Inflammatory macrophage treated with lipopolysaccharide for 4 hours (primary cell): Measurements from ENCODE around the gene EGFR.

Experiments
- DNase-seq: peaks from one replicate; pipeline ENCODE4 v3.0.0-alpha.2; 2020

The EGFR gene

DNA sequence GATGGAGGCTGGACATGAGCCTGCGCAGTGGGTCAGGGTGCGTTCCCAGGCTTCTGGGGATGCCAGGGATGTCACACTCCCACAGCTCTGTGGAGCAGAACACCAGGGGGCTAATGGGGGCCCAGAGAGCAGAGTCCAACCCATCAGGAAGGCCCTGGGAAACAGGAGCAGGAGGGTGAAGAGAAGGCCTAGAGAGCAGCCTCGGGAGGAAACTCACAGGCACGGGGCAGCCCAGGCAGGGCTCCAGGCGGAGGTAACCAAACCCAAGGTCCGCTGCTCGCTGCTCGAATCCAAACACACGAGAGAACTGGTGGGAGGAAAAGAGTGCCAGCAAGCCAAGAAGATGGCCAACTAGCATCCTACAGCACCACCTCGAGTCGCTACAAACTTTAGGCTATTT, 215.6 kb downstream of the EGFR start:
- DNase-seq, result no peak

DNA sequence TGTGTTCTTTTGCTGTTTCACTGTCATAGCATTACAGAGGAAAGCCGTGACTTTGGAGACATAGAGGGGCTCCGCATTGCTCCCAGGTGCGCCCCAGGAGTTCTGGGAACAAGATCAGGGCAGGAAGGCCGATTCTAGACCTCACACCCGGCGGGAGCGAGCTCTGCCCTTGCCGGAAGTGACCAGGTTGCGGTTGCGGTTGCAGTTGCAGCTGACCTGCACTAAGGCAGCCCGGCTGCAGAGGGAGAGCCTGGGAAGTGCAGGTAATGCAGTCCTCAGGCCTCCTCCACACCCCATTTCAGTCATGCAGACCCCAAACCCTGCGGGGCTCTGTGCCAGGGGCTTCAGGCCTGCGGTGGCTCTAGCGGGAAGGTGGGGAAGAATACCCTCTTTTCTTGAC, 216.3 kb downstream of the EGFR start:
- no peak for DNase-seq

- DNase-seq, result no peak
These were observed 217.0 kb downstream of the EGFR start for GRCh38 chr7:55235801-55236200.

DNA sequence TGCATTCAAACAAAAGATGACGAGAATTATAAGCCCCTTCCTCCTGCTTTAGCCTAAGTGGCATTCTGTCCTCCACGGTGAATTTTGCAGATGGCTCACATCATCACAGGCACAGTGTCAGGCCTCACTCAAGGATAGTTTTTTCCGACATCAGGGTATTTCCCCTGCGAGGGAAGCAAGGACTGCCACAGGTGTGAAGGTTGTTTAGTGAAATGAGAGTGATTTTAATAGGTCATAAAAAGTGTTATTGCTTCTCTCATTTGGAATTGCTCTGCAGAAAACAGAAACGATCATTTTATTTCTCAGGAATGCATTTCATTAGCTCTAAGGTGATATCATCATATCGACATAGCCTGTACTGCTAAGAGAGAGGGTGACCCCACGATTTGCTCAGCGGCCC, 217.7 kb downstream of the EGFR start:
- no peak for DNase-seq

- DNase-seq, result no peak
These were observed 218.5 kb downstream of the EGFR start for GRCh38 chr7:55237156-55237893.

- DNase-seq, result no peak
These were observed 220.6 kb downstream of the EGFR start for GRCh38 chr7:55239406-55239805.

GRCh38 chr7:55240418-55241142, 221.8 kb downstream of the EGFR start:
- DNase-seq, result no peak

GRCh38 chr7:55241958-55242357, 223.1 kb downstream of the EGFR start:
- no peak for DNase-seq

DNA sequence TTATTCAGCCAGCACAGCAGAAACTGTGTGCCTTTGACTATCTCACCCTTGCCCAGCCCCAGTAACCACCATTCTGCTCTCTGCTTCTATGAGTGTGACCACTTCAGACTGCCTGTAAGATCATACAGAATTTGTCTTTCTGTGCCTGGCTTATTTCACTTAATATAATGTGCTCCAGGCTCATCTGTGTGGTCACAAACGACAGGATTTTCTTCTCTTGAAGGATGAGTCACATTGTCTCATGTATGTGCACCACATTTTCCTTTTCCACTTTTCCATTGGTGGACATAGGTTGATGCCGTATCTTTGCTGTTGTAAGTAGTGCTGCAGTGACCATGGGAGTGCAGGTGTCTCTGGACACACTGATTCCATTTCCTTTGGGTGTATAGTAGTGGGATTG, 223.8 kb downstream of the EGFR start:
- DNase-seq, result no peak

DNA sequence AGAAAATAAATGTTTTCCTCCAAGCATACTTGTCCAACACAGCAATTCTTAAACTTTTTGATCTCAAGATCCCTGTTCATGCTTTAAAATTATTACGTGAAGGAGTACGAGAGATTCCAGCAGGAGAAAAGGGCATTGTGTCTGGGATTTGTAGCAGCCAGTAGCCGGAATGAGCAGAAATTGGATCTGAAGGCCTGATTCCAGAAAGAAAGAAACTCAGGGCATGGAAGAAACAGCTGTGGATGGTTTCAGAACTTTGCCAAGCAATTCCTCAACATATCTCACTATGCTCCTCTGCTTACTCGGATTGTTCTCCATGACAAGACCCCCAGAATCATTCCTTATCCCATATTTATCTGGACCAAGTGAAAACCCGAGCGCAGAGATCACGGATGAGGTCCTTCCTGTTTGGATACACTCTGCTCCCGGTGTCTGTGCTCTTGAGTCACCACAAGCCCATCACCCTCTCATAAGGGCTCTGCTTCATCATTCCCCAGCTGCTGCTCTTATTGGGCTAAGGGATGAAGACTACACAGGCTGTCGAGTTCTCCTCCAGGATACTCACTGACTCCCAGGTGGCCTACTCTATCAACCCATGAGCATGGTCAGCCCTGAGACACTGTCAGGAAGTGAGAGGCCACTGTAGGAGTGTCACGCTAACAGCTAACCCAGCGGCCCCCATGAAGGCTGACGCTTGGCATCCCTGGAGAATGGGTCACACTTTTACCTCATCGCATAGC, 225.4 kb downstream of the EGFR start:
- no peak for DNase-seq

- no peak for DNase-seq
These were observed 226.5 kb downstream of the EGFR start for GRCh38 chr7:55245271-55245723.

DNA sequence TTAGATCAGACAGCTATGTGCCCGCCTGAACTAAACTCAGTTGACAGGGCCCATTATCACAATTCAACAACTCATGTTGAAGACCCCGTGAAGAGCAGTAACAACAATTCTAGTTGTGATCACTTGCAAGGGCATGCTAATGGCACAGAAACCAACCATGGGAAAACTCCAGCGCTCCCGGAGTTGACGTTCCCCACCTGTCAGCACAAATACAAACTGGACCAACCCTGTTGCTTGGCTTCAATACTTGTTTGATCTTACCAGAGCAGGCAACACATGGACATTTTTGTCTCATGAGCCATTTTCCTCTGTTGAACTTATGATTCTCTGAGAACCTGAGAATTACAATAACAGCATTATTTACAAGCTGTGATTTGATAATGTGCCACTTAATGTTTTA, 227.4 kb downstream of the EGFR start:
- no peak for DNase-seq

DNA sequence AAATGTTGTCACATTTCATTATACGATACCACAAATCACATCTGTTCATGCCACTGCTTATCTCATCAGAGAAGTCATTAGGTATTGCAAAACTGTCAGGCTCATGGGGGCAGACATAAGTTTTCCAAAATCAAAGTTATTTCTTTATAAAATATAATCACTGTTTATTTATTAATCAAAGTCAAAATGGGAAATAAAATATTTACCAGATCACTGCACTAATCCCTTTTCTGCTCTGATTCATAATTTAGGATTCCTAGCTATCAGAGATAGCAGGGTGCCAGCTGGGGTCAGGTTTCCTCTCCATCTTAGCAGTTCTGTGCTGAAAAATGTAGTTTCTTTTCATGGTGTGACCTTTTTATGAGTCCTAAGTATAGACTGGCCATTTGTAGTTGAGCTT, 228.6 kb downstream of the EGFR start:
- no peak for DNase-seq

DNA sequence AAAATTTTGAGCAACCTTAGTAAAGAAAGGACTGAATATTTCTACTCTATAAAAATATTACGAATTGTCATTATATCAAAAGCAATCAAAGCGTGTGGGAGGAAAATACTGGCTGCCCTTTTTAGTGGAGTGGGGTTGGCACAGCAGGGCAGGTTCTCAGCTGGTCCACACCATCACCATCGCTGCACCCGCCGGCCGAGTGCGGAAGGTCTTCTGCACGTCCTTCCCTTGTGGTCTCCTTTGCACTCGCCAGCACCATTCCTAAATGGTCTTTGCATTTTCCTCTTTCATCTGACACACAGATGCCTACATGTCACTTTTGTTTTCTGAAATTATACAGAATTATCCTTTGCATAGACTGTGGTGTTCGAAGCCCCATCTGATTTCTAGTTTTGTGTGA, 229.7 kb downstream of the EGFR start:
- DNase-seq, result no peak

DNA sequence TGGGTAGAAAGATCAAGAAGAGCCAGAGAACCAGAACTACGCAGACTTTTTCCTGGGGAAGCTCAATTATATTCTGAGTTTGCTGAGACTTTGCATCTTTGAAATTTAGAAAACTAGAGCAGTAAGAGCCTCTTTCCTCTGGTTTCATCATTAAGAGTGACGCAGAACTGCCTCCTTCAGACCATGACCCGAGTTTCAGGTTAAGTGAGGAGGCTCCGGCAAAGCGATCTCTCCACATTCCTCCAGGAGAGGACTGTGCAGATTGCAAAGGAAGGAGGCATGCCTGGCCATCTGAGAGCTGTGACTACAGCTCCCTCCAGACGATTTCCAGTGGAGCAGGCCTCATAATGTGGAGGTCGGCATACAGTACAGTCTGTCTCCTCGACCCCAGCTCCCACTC, 230.5 kb downstream of the EGFR start:
- DNase-seq, result no peak

GRCh38 chr7:55250313-55250712, 231.5 kb downstream of the EGFR start:
- no peak for DNase-seq

DNA sequence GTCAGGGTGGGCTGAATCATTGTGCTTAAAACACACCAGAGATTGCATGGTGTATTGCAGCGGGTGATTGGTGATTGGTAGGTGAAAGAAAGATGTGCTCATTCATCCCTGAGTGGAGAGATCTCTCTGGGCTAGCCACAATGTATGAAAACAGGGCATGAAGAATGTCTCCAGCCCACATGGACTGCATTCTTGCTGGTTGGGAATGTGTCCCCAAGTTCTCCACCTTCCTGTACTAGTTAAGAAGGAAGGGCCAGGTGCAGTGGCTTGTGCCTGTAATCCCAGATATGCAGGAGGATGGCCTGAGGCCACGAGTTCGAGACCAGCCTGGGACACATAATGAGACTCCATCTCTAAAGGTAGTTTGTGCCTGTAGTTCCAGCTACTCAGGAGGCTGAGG, 232.5 kb downstream of the EGFR start:
- DNase-seq, result no peak

GRCh38 chr7:55251911-55252310, 233.1 kb downstream of the EGFR start:
- no peak for DNase-seq

DNA sequence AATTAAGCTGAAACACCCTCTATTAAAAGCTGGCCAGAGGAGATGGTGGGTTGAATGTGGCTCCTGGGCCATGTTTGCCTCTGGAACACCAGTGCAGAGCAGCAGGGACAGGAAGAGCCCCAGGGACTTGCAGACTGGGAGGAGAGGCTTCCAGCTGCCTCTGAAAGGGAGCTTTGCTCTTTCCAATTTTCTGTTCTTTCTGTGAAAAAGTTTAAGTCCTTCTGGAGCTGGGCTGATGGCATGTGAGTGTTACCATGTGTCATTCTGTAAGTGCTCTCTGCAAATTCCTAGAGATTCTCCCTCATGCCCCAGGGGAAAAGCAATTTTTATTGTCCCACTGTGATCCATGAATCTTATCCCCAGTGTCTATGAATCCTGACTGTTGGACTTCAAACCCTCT, 233.6 kb downstream of the EGFR start:
- DNase-seq, result no peak

DNA sequence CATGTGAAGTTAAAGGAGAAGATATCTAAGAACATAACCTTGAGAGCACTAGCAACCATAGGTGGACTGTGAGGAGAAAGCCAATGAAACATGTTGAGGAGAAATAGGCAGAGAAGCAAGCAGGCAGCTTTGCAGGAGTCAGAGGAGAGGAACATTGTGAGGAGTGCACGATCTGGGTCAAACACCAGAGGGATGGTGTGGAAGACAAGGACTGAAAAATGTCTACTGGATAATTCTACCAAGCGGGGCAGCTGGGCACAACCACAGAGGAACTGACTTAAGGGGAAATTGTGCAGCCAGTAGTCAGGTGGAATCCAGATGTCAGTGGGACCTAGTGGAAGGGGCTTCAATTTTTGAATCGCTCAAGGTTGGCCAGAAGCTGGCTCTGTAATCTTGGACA, 234.4 kb downstream of the EGFR start:
- DNase-seq, result no peak

DNA sequence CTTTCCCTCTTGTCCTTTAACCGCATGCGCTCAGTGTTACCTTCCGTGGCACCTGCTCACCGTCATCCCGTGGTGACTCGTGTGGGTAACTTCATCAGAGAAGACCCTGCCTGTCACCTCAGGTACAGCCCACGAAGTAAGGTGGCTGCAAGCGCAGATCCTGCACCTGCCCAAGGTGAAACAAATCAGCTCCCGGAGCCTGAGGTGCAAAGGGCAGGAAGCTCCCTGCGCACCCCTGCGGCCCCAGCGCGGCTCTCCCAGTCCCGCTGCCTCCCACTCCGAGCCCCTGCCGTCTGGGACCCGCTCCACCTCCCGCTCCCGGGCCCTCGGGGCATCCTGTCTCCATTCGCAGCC, 235.4 kb downstream of the EGFR start:
- DNase-seq, result no peak

GRCh38 chr7:55254596-55255495, 236.0 kb downstream of the EGFR start:
- peak; percentile 14 for DNase-seq
